Astrocyte (in vitro differentiated cells and primary cell): ENCODE data around the gene DKKL1. TPM values are rescaled to one million over a fixed set of nuclear protein-coding genes. Genes with fewer than 3 reads are reported as not detected.
A peak's percentile ranks its signal among the peaks of the same experiment; 100 is the strongest.

Experiments used
- DNase-seq: peaks from one replicate; pipeline ENCODE4 v3.0.0-alpha.2; 2010; ENCODE audit warnings: low read depth
- FAIRE-seq: peaks from 2 replicates; lab custom pipeline; 2011; peaks lifted over from hg19 to GRCh38; lab: Jason Lieb, UNC
- H2AFZ ChIP-seq: 2 replicates; pipeline ENCODE4 v1.6.0; 2012; ENCODE audit warnings: low read depth, low read length, inconsistent platforms
- H3K27ac ChIP-seq: 2 replicates; pipeline ENCODE4 v1.5.1; 2011; ENCODE audit warnings: low read depth, low read length, inconsistent platforms
- H3K27me3 ChIP-seq: 2 replicates; pipeline ENCODE4 v1.6.0; 2011; ENCODE audit warnings: low read length, inconsistent platforms; ENCODE audit not compliant: insufficient read depth
- H3K36me3 ChIP-seq: 2 replicates; pipeline ENCODE4 v1.5.1; 2011; ENCODE audit warnings: low read length, inconsistent platforms; ENCODE audit not compliant: insufficient read depth
- H3K4me1 ChIP-seq: 2 replicates; pipeline ENCODE4 v1.5.1; 2011; ENCODE audit warnings: low read length, inconsistent platforms; ENCODE audit not compliant: insufficient read depth
- H3K4me2 ChIP-seq: 2 replicates; pipeline ENCODE4 v1.6.0; 2012; ENCODE audit warnings: low read length, inconsistent platforms
- H3K4me3 ChIP-seq: 2 replicates; pipeline ENCODE4 v1.5.1; 2011; ENCODE audit warnings: low read depth, mild to moderate bottlenecking, low read length, inconsistent platforms; ENCODE audit not compliant: insufficient read depth
- H3K79me2 ChIP-seq: 2 replicates; pipeline ENCODE4 v1.6.0; 2012; ENCODE audit warnings: mild to moderate bottlenecking, low read length, inconsistent platforms; ENCODE audit not compliant: insufficient read depth
- H3K9ac ChIP-seq: 2 replicates; pipeline ENCODE4 v1.6.0; 2012; ENCODE audit warnings: mild to moderate bottlenecking, low read length, inconsistent platforms
- H3K9me3 ChIP-seq: 2 replicates; pipeline ENCODE4 v1.5.1; 2012; ENCODE audit warnings: low read depth, mild to moderate bottlenecking, low read length, inconsistent platforms; ENCODE audit not compliant: insufficient read depth
- H4K20me1 ChIP-seq: 2 replicates; pipeline ENCODE4 v1.6.0; 2012; ENCODE audit warnings: low read length, inconsistent platforms; ENCODE audit not compliant: insufficient read depth
- H3K27ac Mint-ChIP-seq: one replicate; pipeline ENCODE4 v1.8.0; 2021; ENCODE audit warnings: mild to moderate bottlenecking, mixed read lengths; ENCODE audit not compliant: unreplicated experiment
- H3K27me3 Mint-ChIP-seq: one replicate; pipeline ENCODE4 v1.8.0; 2021; ENCODE audit warnings: low read depth, mixed read lengths; ENCODE audit not compliant: unreplicated experiment
- H3K36me3 Mint-ChIP-seq: one replicate; pipeline ENCODE4 v1.8.0; 2021; ENCODE audit warnings: low read depth, mixed read lengths; ENCODE audit not compliant: unreplicated experiment
- H3K4me1 Mint-ChIP-seq: one replicate; pipeline ENCODE4 v1.8.0; 2021; ENCODE audit warnings: low read depth, mixed read lengths; ENCODE audit not compliant: unreplicated experiment
- H3K4me3 Mint-ChIP-seq: one replicate; pipeline ENCODE4 v1.8.0; 2021; ENCODE audit warnings: mild to moderate bottlenecking, moderate library complexity, mixed read lengths; ENCODE audit not compliant: unreplicated experiment
- H3K9me3 Mint-ChIP-seq: one replicate; pipeline ENCODE4 v1.8.0; 2021; ENCODE audit warnings: mild to moderate bottlenecking, mixed read lengths; ENCODE audit not compliant: unreplicated experiment
- CTCF ChIP-seq: IDR thresholded peaks from 2 replicates; pipeline ENCODE4 v1.5.1; 2011; ENCODE audit warnings: low read depth, mild to moderate bottlenecking, inconsistent platforms, low read length, moderate library complexity; ENCODE audit not compliant: insufficient read depth
- EZH2 ChIP-seq: IDR thresholded peaks from 2 replicates; pipeline ENCODE4 v1.6.1; 2012; ENCODE audit warnings: mild to moderate bottlenecking, low read length, inconsistent platforms; ENCODE audit not compliant: insufficient read depth
- total RNA-seq: library from RNA; stranded (reverse); gene quantifications from 2 replicates; pipeline ENCODE4 v1.2.1, GENCODE V29; 2021

Gene DKKL1
- total RNA-seq, 1 donor from 2014 or later = 1.1 TPM

GRCh38 chr19:49349567-49349966 lies 14.1 kb upstream of the DKKL1 start:
- Histone ChIP-seq H3K9ac (no peak overlapping the region), H3K27me3 (no peaks in the 10 kb centered on the region), H2AFZ (no peak overlapping the region), H3K4me2 (no peak overlapping the region), H3K4me1 (no peaks in the 10 kb centered on the region), H3K4me3 (no peak overlapping the region), H3K79me2 (no peaks in the 10 kb centered on the region), H3K36me3 (peaks cover 44% of the 10 kb centered on the region), H3K27ac (no peak overlapping the region), H4K20me1 (peaks cover 54% of the 10 kb centered on the region), H3K9me3 (no peaks in the 10 kb centered on the region)
- FAIRE-seq (no peak), DNase-seq (no peak)
- Mint-ChIP-seq H3K9me3 (no peaks in the 10 kb centered on the region), H3K4me1 (no peaks in the 10 kb centered on the region), H3K27ac (no peak overlapping the region), H3K27me3 (no peaks in the 10 kb centered on the region), H3K4me3 (no peak overlapping the region), H3K36me3 (peaks cover 42% of the 10 kb centered on the region)
- no peak for TF ChIP-seq EZH2
- TF ChIP-seq CTCF = no peak

GRCh38 chr19:49355909-49356353 lies 7.7 kb upstream of the DKKL1 start:
- H4K20me1 ChIP-seq = peaks cover 46% of the 10 kb centered on the region
- FAIRE-seq (no peak), DNase-seq (no peak)
- H3K27ac ChIP-seq = no peak overlapping the region
- no peak overlapping the region for H2AFZ ChIP-seq
- H3K27ac Mint-ChIP-seq = no peak overlapping the region
- no peaks in the 10 kb centered on the region for H3K27me3 Mint-ChIP-seq
- peaks cover 39% of the 10 kb centered on the region for H3K79me2 ChIP-seq
- H3K36me3 ChIP-seq = peaks cover 20% of the 10 kb centered on the region
- H3K27me3 ChIP-seq = no peaks in the 10 kb centered on the region
- TF ChIP-seq CTCF = no peak
- H3K9me3 Mint-ChIP-seq = no peaks in the 10 kb centered on the region
- H3K36me3 Mint-ChIP-seq = peaks cover 28% of the 10 kb centered on the region
- H3K4me1 ChIP-seq = peaks cover 13% of the 10 kb centered on the region
- H3K4me2 ChIP-seq = peak overlapping the region; percentile 37
- H3K9ac ChIP-seq = no peak overlapping the region
- H3K4me3 ChIP-seq = no peak overlapping the region
- H3K9me3 ChIP-seq = no peaks in the 10 kb centered on the region
- no peak overlapping the region for H3K4me3 Mint-ChIP-seq
- H3K4me1 Mint-ChIP-seq = peaks cover 14% of the 10 kb centered on the region

GRCh38 chr19:49356382-49356781 lies 7.3 kb upstream of the DKKL1 start:
- TF ChIP-seq EZH2 (no peak), CTCF (no peak)

More at GRCh38 chr19:49356382-49356781, 7.3 kb upstream of the DKKL1 start:
- H3K9me3 ChIP-seq = no peaks in the 10 kb centered on the region
- H3K4me1 Mint-ChIP-seq = peaks cover 14% of the 10 kb centered on the region
- no peak overlapping the region for H3K9ac ChIP-seq
- peaks cover 13% of the 10 kb centered on the region for H3K4me1 ChIP-seq
- no peaks in the 10 kb centered on the region for H3K9me3 Mint-ChIP-seq
- peaks cover 43% of the 10 kb centered on the region for H3K79me2 ChIP-seq
- H3K27ac ChIP-seq = no peak overlapping the region
- H2AFZ ChIP-seq = no peak overlapping the region
- no peak overlapping the region for H3K4me3 ChIP-seq
- DNase-seq (no peak), FAIRE-seq (no peak)
- H3K4me3 Mint-ChIP-seq = no peak overlapping the region
- H3K4me2 ChIP-seq = peak overlapping the region; percentile 37
- H3K27ac Mint-ChIP-seq = no peak overlapping the region
- H3K27me3 Mint-ChIP-seq = no peaks in the 10 kb centered on the region
- peaks cover 43% of the 10 kb centered on the region for H4K20me1 ChIP-seq
- peaks cover 25% of the 10 kb centered on the region for H3K36me3 Mint-ChIP-seq
- no peaks in the 10 kb centered on the region for H3K27me3 ChIP-seq
- H3K36me3 ChIP-seq = peaks cover 17% of the 10 kb centered on the region
